SU-DHL-6 (cell line): ENCODE measurements around the gene IDH3G.

Experiments used
- H2AFZ ChIP-seq: fragments of 200-600 bp; sonication (generic); 2 replicates; pipeline ENCODE4 v1.6.1; 2014; ENCODE audit warnings: low read depth, mild to moderate bottlenecking, moderate library complexity, mixed read lengths, antibody characterized with exemption, low read length; ENCODE audit not compliant: severe bottlenecking
- H3F3A ChIP-seq: fragments of 200-600 bp; shearing (Covaris generic); 2 replicates; pipeline ENCODE4 v1.6.0; 2016; ENCODE audit warnings: antibody characterized with exemption, mild to moderate bottlenecking; ENCODE audit not compliant: insufficient read depth
- H3K27ac ChIP-seq: fragments of 200-600 bp; sonication (generic); 2 replicates; pipeline ENCODE4 v1.5.1; 2016; ENCODE audit warnings: low read depth, mild to moderate bottlenecking, low read length, moderate library complexity, mixed read lengths
- H3K27me3 ChIP-seq: fragments of 200-600 bp; sonication (generic), shearing (Covaris generic); 2 replicates; pipeline ENCODE4 v1.6.0; 2014; ENCODE audit warnings: mild to moderate bottlenecking, low read length
- H3K36me3 ChIP-seq: fragments of 200-600 bp; sonication (generic); 2 replicates; pipeline ENCODE4 v1.6.1; 2014; ENCODE audit warnings: mild to moderate bottlenecking, low read length, mixed read lengths
- H3K4me2 ChIP-seq: fragments of 300-600, 200-600 bp; shearing (Covaris generic), sonication (generic); 2 replicates; pipeline ENCODE4 v1.6.0; 2014; ENCODE audit warnings: low read length, low read depth, mild to moderate bottlenecking; ENCODE audit not compliant: poor library complexity, severe bottlenecking
- H3K4me3 ChIP-seq: fragments of 200-600 bp; sonication (generic); 2 replicates; pipeline ENCODE4 v1.5.1; 2014; ENCODE audit warnings: antibody characterized with exemption, low read length, mild to moderate bottlenecking, mixed read lengths; ENCODE audit not compliant: insufficient read depth, poor library complexity, severe bottlenecking
- H3K79me2 ChIP-seq: fragments of 200-600 bp; sonication (generic); 2 replicates; pipeline ENCODE4 v1.6.1; 2014; ENCODE audit warnings: mild to moderate bottlenecking, low read length, moderate library complexity; ENCODE audit not compliant: insufficient read depth
- H3K9ac ChIP-seq: fragments of 200-600 bp; sonication (generic); 2 replicates; pipeline ENCODE4 v1.7.0; 2014; ENCODE audit warnings: mild to moderate bottlenecking, low read length
- H3K9me2 ChIP-seq: fragments of 200-600 bp; sonication (generic); replicated peaks from 2 replicates; pipeline ENCODE4 v1.6.1; 2014; ENCODE audit warnings: low read length; ENCODE audit not compliant: insufficient read depth
- H3K9me3 ChIP-seq: fragments of 200-600 bp; sonication (generic); 2 replicates; pipeline ENCODE4 v1.6.1; 2014; ENCODE audit warnings: low read length, mixed read lengths; ENCODE audit not compliant: insufficient read depth
- H4K20me1 ChIP-seq: fragments of 200-600 bp; sonication (generic); 2 replicates; pipeline ENCODE4 v1.6.1; 2014; ENCODE audit warnings: low read depth, mild to moderate bottlenecking, antibody characterized with exemption, low read length, moderate library complexity, mixed read lengths
- EZH2phosphoT487 ChIP-seq: fragments of 200-600 bp; sonication (generic), shearing (Covaris generic); conservative IDR thresholded peaks from 2 replicates; pipeline ENCODE4 v1.6.1; 2018; ENCODE audit warnings: mild to moderate bottlenecking, antibody characterized with exemption, low read length, moderate library complexity, mixed read lengths
- TF ChIP-seq, protein P1 (sequence below): fragments of 200-600 bp; sonication (generic); IDR thresholded peaks from one replicate; pipeline ENCODE4 v1.5.1; 2017; ENCODE audit warnings: antibody characterized with exemption, mild to moderate bottlenecking, low read length, moderate library complexity; ENCODE audit not compliant: insufficient read depth, poor library complexity, severe bottlenecking

The IDH3G gene

DNA sequence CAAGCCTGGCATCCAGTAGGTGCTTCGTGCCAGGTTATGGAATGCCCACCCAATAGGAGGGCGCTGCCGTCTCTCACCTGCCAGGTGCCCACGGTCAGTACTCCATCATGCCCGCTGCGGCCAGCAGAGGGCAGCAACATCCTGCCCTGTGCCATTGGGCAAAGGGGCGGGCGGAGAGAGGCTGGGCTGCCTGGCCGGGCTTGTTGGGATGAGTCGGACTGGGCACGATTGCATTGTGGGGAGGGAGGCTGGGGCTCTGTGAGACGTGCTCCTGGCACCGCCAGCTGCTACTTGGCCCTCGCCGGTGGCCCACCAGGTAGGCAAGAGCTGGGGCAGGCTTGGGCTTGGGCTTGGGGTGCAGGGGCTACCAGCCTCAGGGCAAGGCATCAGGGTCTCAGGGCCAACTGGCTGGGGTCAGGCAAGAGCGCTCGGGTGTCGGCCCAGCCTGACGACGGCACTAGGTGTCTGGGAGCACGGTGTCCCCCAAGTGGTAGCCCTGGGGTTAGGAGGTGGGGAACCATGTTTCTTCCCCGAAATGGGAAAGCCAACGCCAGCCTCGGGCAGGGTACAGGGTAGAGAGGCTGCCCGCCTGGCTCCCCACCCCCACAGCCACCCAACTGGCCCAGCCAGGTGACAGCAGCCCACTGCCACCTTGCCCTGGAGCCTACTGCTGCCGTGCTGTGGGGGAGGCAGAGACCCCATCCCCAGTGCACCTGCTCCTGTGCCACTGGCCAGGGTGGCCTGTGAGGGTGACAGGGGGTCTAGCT is 30.0 kb downstream of the IDH3G start, which contains the start of gene PLXNB3:
PLXNB3 (plus strand) TSS at position 261 of the 767 bp plus-strand sequence. CDS start 1,287 bp downstream, outside the sequence.
- H3K4me2 ChIP-seq: no peak within 1 kb of the TSS
- H3K4me3 ChIP-seq: no peak within 1 kb of the TSS
- H3K9me3 ChIP-seq: no peaks in the 10 kb centered on the region
- no peaks in the 10 kb centered on the region for H4K20me1 ChIP-seq
- no peaks in the 10 kb centered on the region for H3F3A ChIP-seq
- H3K36me3 ChIP-seq: no peaks in the 10 kb centered on the region
- no peak within 1 kb of the TSS for H2AFZ ChIP-seq
- no peak within 1 kb of the TSS for H3K9ac ChIP-seq
- no peak for TF ChIP-seq EZH2phosphoT487
- TF ChIP-seq, protein P1, sequence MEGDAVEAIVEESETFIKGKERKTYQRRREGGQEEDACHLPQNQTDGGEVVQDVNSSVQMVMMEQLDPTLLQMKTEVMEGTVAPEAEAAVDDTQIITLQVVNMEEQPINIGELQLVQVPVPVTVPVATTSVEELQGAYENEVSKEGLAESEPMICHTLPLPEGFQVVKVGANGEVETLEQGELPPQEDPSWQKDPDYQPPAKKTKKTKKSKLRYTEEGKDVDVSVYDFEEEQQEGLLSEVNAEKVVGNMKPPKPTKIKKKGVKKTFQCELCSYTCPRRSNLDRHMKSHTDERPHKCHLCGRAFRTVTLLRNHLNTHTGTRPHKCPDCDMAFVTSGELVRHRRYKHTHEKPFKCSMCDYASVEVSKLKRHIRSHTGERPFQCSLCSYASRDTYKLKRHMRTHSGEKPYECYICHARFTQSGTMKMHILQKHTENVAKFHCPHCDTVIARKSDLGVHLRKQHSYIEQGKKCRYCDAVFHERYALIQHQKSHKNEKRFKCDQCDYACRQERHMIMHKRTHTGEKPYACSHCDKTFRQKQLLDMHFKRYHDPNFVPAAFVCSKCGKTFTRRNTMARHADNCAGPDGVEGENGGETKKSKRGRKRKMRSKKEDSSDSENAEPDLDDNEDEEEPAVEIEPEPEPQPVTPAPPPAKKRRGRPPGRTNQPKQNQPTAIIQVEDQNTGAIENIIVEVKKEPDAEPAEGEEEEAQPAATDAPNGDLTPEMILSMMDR: peak; percentile 73
- H3K79me2 ChIP-seq: no peaks in the 10 kb centered on the region
- no peaks in the 10 kb centered on the region for H3K27me3 ChIP-seq
- H3K27ac ChIP-seq: no peak within 1 kb of the TSS
- no peaks in the 10 kb centered on the region for H3K9me2 ChIP-seq

DNA sequence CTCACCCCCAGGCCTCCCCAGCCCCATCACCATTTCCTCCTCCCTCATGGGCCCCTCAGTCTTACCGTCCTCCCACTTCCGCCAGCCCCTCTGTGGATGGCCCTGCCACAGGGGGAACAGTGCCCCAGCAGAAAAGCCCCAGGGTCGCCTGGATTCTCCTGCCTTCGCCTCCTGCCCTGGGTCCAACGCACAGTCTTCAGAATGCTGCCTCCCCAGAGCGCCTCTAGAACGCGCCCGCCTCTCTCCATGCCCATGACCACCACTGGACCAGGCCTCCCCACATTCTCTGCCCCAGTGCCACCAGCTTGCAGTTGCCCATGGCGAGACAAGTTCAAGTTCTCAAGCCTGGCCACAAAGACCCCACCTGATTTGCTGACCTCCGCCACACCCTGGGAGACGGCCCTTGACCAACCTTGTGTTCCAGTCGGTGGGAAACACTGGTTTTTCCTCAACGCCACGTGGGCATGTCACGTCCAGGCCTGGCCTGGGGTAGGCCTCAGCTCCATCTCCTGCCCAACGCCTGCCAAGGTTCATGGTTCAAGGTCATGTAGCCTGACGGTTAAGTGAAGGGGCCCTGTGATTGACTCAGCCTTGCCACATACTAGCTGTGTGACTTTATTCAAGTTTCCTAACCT is 30.8 kb downstream of the IDH3G start:
- no peak overlapping the region for H2AFZ ChIP-seq
- no peaks in the 10 kb centered on the region for H3K36me3 ChIP-seq
- no peaks in the 10 kb centered on the region for H3F3A ChIP-seq
- no peak overlapping the region for H3K27ac ChIP-seq
- no peak overlapping the region for H3K4me2 ChIP-seq
- H3K4me3 ChIP-seq: no peak overlapping the region
- no peak for TF ChIP-seq EZH2phosphoT487
- TF ChIP-seq, protein P1: no peak
- H3K9me3 ChIP-seq: no peaks in the 10 kb centered on the region
- H3K9me2 ChIP-seq: no peaks in the 10 kb centered on the region
- H3K27me3 ChIP-seq: no peaks in the 10 kb centered on the region
- H3K9ac ChIP-seq: no peak overlapping the region
- H4K20me1 ChIP-seq: no peaks in the 10 kb centered on the region
- H3K79me2 ChIP-seq: no peaks in the 10 kb centered on the region

DNA sequence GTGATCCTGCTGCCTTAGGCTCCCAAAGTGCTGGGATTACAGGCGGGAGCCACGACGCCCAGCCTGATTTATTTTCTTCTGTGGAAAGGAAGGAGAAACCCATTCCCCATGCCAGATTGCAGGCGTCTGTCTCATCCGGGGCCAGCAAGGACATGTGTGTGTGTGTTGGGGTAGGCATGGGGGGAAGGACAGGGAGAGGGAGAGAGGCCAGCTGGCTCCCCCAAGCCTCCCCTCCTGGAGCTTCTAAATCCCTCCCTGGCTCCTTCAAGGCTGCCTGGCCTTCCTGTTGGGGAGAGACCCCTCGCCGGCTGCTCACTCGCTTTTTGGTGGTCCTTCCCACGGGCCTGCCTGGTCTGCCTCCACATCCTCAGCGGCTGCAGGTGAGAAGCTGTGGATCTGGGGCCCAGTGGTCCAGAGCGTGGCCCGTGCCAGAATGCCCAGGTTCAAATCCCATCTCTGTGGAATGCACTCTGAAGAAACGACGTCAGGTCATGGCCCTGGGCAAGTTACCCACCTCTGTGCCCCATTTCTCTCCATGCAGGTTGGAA is 31.5 kb downstream of the IDH3G start:
- no peaks in the 10 kb centered on the region for H3K27me3 ChIP-seq
- H3K79me2 ChIP-seq: no peaks in the 10 kb centered on the region
- no peaks in the 10 kb centered on the region for H3K36me3 ChIP-seq
- H2AFZ ChIP-seq: no peak overlapping the region
- TF ChIP-seq, protein P1: no peak
- no peak for TF ChIP-seq EZH2phosphoT487
- H3K9ac ChIP-seq: no peak overlapping the region
- H3K27ac ChIP-seq: no peak overlapping the region
- no peak overlapping the region for H3K4me3 ChIP-seq
- H4K20me1 ChIP-seq: no peaks in the 10 kb centered on the region
- H3F3A ChIP-seq: no peaks in the 10 kb centered on the region
- no peaks in the 10 kb centered on the region for H3K9me3 ChIP-seq
- no peak overlapping the region for H3K4me2 ChIP-seq
- H3K9me2 ChIP-seq: no peaks in the 10 kb centered on the region
